GM19025 (cell line): ENCODE results near the gene S100A12.

Experiments used
- ATAC-seq: cut with Tn5 transposase; IDR thresholded peaks from one replicate; pipeline ENCODE4 v1.9.1; 2021; ENCODE audit warnings: mild to moderate bottlenecking, low read depth, moderate library complexity; ENCODE audit not compliant: unreplicated experiment

Gene S100A12

GRCh38 chr1:153397051-153397923 is 21.9 kb upstream of the S100A12 start:
- no peak for ATAC-seq

DNA sequence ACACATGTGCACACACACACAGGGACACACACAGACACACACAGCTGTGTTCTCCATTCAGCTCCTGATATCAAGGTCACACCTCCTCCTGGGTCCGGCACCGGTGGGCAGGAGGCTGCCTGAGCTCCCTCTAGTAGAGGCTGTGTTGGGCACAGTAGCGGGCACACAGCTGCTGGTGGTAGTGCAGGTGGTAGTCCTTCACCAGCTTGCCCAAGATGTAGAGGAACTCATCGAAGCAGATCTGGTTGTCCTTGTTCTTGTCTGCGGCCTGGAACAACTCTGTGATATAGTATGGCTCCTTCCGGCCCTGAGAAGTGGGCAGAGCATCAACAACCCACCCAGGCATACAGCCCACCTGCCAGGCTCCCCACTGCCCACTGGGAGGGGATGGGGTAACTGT is 21.0 kb upstream of the S100A12 start:
- ATAC-seq = no peak

DNA sequence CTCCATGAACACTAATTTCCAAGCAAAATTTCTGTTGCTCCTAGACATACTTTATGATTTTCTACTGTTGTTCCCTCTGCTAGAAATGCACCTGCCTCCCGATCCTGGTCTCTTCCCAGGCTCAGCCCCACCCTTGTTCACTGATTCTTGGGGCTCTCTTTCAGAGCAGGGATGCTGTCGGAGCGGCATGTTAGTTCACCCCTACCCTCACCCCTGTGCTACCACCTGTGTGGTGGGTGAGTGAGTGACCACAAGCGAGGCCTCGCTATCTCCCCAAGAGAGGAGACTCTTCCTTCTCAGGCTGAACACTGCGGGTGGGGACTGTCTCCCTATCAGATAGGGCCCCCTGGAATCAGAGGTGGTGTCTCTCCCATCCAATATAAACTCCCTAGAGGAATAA is 20.4 kb upstream of the S100A12 start:
- ATAC-seq = no peak

GRCh38 chr1:153395136-153395685 is 19.8 kb upstream of the S100A12 start:
- ATAC-seq = no peak

- ATAC-seq = no peak
Measured at GRCh38 chr1:153394391-153394790, 19.0 kb upstream of the S100A12 start.

- ATAC-seq = no peak
Measured at GRCh38 chr1:153393926-153394325, 18.5 kb upstream of the S100A12 start.

- ATAC-seq = no peak
Measured at GRCh38 chr1:153392822-153393221, 17.4 kb upstream of the S100A12 start.

GRCh38 chr1:153392258-153392657 is 16.8 kb upstream of the S100A12 start:
- no peak for ATAC-seq

DNA sequence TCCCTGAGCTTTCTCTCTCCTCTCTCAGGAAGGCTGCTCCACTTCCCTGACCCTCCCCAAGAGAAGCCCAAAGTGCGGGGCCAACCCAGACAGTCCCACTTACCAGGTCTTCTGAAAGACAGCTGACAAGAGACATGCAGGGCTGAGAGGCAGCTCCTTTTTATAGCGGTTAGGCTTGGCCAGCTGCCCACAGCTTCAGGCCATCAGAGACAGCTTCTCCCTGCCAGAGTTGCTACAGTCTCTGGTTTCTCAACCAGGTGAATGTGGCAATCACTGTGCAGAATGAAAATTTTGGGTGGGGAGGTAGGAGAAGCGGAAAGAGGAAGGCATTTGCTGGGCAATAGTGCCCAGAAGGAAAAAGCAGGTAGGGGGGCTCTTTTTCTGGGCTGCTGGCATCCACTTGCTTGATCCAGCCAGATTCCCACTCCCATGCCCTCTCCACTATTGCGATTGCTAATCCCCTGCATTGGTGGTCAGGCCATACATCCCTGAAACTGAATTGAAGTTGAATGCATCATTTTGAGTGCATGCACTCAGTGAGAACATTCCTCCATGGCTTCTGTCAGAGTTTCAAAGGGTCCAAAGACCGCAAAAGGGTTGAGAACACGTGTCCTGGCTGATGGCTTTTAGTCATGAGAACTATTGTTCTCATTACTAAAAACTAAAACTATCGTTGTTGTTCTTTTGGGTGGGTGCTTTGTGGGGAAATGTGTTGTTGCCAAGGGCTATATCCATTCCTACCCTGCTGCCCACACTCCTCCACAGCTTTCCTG is 15.7 kb upstream of the S100A12 start, which contains the start of gene S100A8:
Gene S100A8, minus strand, starts transcription at position 136 of the 773 bp plus-strand sequence. CDS start 538 bp downstream, outside the sequence.
- no peak for ATAC-seq

DNA sequence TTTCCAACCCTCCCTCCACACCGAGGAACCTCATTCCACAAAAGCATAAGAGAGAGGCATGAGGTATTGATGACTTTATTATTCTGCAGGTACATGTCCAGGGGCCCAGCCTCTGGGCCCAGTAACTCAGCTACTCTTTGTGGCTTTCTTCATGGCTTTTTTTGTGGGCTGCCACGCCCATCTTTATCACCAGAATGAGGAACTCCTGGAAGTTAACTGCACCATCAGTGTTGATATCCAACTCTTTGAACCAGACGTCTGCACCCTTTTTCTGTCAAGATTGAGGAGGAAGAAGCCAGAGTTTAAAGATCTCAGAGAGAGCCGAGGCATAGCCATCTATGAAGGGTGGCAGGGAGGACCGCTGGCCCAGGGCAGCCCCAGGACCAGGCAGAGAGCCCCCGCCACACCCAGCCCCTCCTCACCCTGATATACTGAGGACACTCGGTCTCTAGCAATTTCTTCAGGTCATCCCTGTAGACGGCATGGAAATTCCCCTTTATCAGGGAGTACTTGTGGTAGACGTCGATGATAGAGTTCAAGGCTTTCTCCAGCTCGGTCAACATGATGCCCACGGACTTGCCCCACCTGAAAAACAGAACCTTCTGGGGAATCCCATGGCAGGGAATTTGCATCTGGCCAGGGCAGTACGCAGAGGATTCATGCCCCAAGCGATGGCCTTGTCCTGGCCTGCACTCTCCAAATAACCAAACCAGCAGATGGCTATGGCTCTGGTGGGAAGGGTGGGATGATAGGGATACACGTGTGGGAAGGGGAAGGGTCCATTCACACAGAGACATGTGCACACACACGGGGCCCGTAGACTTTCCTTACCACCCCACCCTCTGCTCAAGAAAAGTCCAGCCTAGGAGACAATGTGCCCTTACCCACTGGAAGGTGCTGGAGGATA is 14.8 kb upstream of the S100A12 start:
- no peak for ATAC-seq

GRCh38 chr1:153389401-153389800 is 14.0 kb upstream of the S100A12 start:
- ATAC-seq = no peak

DNA sequence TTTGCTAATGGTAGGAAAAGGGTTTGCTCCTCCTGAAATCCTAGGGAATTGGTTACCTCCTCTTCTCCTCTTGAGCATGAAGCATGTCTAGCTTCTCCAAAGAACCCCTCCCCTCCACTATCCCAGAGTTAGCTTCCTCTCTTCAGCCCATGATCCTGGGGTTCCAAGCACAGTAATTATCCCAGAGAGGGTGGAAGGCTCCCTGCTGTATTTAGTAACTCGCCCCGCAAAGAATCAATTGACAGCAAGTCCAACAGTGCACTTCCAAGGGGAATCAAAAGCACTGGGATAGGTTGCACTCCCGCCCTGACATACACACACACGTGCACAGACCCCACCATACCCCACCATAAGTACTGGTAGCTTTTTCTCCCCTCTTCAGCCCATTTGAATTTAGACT is 12.4 kb upstream of the S100A12 start:
- no peak for ATAC-seq

DNA sequence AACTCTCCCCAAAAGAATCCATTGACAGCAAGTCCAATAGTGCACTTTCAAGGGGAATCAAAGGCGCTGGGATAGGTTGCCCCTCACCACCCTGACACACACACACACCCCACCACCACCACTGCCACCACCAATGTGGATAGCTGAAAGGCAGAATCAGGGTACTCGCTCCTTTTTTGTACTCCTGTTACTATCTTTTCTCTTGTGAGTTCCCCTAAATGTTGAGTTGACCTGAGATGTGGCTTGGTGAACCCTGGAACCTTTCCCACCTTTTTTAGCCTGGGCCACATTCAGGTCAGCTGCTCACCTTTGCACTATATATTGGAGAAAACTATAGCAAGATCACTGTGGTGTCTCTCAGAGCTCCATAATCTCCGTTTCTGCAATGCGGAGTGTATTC is 11.6 kb upstream of the S100A12 start:
- ATAC-seq = no peak

GRCh38 chr1:153386500-153386901 is 11.1 kb upstream of the S100A12 start:
- no peak for ATAC-seq

DNA sequence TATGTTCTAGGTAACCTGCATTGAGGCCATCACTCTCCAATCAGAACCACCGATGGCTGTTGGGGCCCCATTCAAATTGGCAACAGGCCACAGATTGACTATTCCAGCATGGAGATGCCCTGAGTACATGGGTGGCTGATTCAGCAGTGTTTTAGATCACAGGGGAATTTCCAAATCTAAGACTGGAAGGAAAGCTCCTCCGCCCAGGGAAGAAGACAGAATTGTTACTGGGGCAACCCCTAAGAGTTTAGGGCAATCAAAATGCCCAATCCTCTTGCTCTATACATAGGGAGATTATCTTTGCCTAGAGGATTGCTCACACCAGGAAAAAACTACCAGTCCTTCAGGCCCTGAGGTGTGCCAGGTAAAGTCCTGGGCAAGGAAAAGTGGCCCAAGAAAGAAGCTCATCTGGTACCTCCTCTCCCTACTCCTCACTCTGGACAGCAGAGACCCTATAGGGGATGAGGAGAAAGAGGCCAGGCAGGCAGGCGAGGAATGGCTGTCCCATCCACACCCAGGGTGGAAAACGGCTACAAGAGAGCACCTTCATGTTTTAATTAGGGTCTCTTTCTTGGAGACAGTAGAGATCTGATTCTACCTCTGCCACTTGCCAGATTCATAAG is 9.6 kb upstream of the S100A12 start:
- ATAC-seq = no peak

DNA sequence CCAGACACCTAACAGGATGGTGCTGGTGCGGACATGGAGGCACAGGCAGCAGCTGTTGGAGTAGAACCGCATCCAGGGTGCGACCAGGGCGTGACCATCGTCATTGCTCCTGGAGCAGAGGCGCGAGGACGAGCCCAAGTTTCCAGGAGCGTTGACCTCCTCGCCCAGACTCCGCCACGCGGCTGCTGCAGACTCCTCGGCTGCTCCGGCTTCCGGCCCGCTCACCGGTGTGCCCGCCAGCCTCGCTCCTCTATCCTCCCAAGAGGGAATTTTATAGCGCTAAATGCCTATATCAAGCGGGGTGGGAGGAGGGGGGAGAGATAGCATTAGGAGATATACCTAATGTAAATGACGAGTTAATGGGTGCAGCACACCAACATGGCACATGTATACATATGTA is 5.3 kb upstream of the S100A12 start:
- ATAC-seq = no peak

DNA sequence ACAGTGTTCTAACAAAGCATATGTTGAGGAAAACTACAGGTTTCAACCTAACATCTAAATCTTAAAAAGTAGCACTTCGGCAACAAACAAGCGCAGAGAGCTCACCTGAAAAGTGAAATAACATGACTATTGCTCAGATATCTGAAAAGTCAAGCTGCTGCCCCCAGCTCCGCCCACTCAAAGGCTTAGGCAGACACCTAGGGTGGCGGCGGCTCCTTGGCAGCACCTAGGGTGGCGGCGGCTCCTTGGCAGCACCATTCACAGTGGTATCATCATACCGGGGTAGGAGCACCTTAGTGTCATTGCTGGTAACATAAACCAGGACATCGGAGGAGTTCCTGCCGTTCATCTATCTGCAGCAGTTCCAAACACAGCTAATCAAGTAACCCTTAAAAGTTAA is 4.2 kb upstream of the S100A12 start:
- no peak for ATAC-seq

GRCh38 chr1:153374071-153374470 is 1.4 kb downstream of the S100A12 start:
- ATAC-seq = no peak

- no peak for ATAC-seq
Measured at GRCh38 chr1:153372571-153372970, 2.9 kb downstream of the S100A12 start.

- ATAC-seq = no peak
Measured at GRCh38 chr1:153371231-153371630, 4.2 kb downstream of the S100A12 start.
